OCI-LY7 (cell line): ENCODE results near the gene ZNF200. TPM values are rescaled to one million over a fixed set of nuclear protein-coding genes. Genes with fewer than 3 reads are reported as not detected.

ENCODE experiments used
- BruUV-seq: library from RNA; stranded (reverse); fragments of 400-500 nt; replicated peaks from 2 replicates; lab custom pipeline; 2021; lab: Mats Ljungman, UMichigan
- CTCF ChIA-PET: fragments of 300-600 bp; sonication (Branson Sonifier 250); formaldehyde crosslinking; loops from one replicate; lab custom pipeline; 2022; ENCODE audit warnings: antibody characterized with exemption; ENCODE audit not compliant: unreplicated experiment; lab: Charles Lee
- POLR2A ChIA-PET: fragments of 300-600 bp; sonication (Branson Sonifier 250); formaldehyde crosslinking; loops from one replicate; lab custom pipeline; 2022; ENCODE audit warnings: antibody characterized with exemption; lab: Charles Lee
- DNase-seq: peaks from one replicate; pipeline ENCODE4 v3.0.0-alpha.2; 2015; ENCODE audit warnings: low spot score
- H2AFZ ChIP-seq: fragments of 200-600 bp; sonication (generic), shearing (Covaris generic); 2 replicates; pipeline ENCODE4 v1.6.1; 2014; ENCODE audit warnings: mild to moderate bottlenecking, antibody characterized with exemption, low read length, moderate library complexity
- H3K27ac ChIP-seq: fragments of 200-600 bp; sonication (generic); 2 replicates; pipeline ENCODE4 v1.5.1; 2014; ENCODE audit warnings: mixed run types, low read depth, mild to moderate bottlenecking, moderate library complexity, low read length, inconsistent platforms; ENCODE audit not compliant: poor library complexity, severe bottlenecking
- H3K36me3 ChIP-seq: fragments of 200-600 bp; sonication (generic); 2 replicates; pipeline ENCODE4 v1.6.1; 2014; ENCODE audit warnings: mild to moderate bottlenecking, antibody characterized with exemption, low read length, moderate library complexity, mixed read lengths; ENCODE audit not compliant: insufficient read depth
- H3K4me1 ChIP-seq: fragments of 200-600 bp; sonication (generic); 2 replicates; pipeline ENCODE4 v1.5.1; 2014; ENCODE audit warnings: mild to moderate bottlenecking, low read length; ENCODE audit not compliant: insufficient read depth, poor library complexity, severe bottlenecking
- H3K4me2 ChIP-seq: fragments of 200-600 bp; sonication (generic); 2 replicates; pipeline ENCODE4 v1.6.1; 2014; ENCODE audit warnings: mild to moderate bottlenecking, low read length
- H3K4me3 ChIP-seq: fragments of 200-600 bp; sonication (generic); 2 replicates; pipeline ENCODE4 v1.5.1; 2014; ENCODE audit warnings: mild to moderate bottlenecking, low read depth, low read length; ENCODE audit not compliant: poor library complexity, severe bottlenecking
- H3K79me2 ChIP-seq: fragments of 200-600 bp; sonication (generic); 2 replicates; pipeline ENCODE4 v1.6.1; 2016; ENCODE audit warnings: low read depth, mild to moderate bottlenecking, low read length, moderate library complexity, mixed read lengths; ENCODE audit not compliant: insufficient read depth
- H3K9me2 ChIP-seq: fragments of 200-600 bp; sonication (generic); 2 replicates; pipeline ENCODE4 v1.6.1; 2016; ENCODE audit warnings: mild to moderate bottlenecking, low read length, mixed read lengths; ENCODE audit not compliant: insufficient read depth
- H3K9me3 ChIP-seq: fragments of 200-600 bp; sonication (generic); 2 replicates; pipeline ENCODE4 v1.6.1; 2014; ENCODE audit warnings: mild to moderate bottlenecking, mixed run types, low read length, mixed read lengths
- H4K20me1 ChIP-seq: fragments of 200-600 bp; sonication (generic); 2 replicates; pipeline ENCODE4 v1.6.1; 2014; ENCODE audit warnings: mild to moderate bottlenecking, antibody characterized with exemption, low read length, moderate library complexity, mixed read lengths; ENCODE audit not compliant: insufficient read depth
- CTCF ChIP-seq: fragments of 200-600 bp; sonication (generic); conservative IDR thresholded peaks from 2 replicates; pipeline ENCODE4 v1.5.1; 2014; ENCODE audit warnings: mild to moderate bottlenecking, antibody characterized with exemption, low read length, moderate library complexity, mixed read lengths
- EZH2phosphoT487 ChIP-seq: fragments of 200-600 bp; sonication (generic); IDR thresholded peaks from 2 replicates; pipeline ENCODE4 v1.6.1; 2018; ENCODE audit warnings: low read depth, borderline replicate concordance, mild to moderate bottlenecking, mixed run types, antibody characterized with exemption, low read length, moderate library complexity, mixed read lengths
- intact Hi-C: fragments of 100-400 bp; cut with micrococcal nuclease; formaldehyde crosslinking; loops from one replicate; pipeline ENCODE4 v1.10.0; 2022; ENCODE audit not compliant: unreplicated experiment
- total RNA-seq, 2 experiments: library from RNA; depleted of rRNA in 1 of 2; stranded (reverse); fragments of >200 nt in 1 of 2; shearing (Covaris generic) in 1 of 2; gene quantifications; 2 replicates each; pipeline ENCODE4 v1.2.3, GENCODE V29; 2014 to 2022

Gene ZNF200
- total RNA-seq, 2 experiments from 2014 or later = 13.9 to 19.8 TPM

- Histone ChIP-seq H3K27ac (no peak overlapping the region), H3K9me2 (no peaks in the 10 kb centered on the region), H3K9me3 (no peaks in the 10 kb centered on the region), H3K4me2 (no peak overlapping the region), H3K4me1 (peaks cover 4% of the 10 kb centered on the region), H3K79me2 (no peaks in the 10 kb centered on the region), H3K4me3 (no peak overlapping the region), H2AFZ (no peak overlapping the region), H3K36me3 (no peaks in the 10 kb centered on the region), H4K20me1 (no peaks in the 10 kb centered on the region)
- BruUV-seq = no TSS peak
- TF ChIP-seq CTCF (no peak), EZH2phosphoT487 (no peak)
- CTCF ChIA-PET = no interaction called here
- intact Hi-C loops = no loop called here
- DNase-seq = no peak
- POLR2A ChIA-PET = no interaction called here
These were observed 11.9 kb upstream of the ZNF200 start for GRCh38 chr16:3246876-3247275.

GRCh38 chr16:3246002-3246401 is 11.0 kb upstream of the ZNF200 start:
- H3K27ac ChIP-seq = no peak overlapping the region
- H4K20me1 ChIP-seq = no peaks in the 10 kb centered on the region
- no peak for TF ChIP-seq CTCF
- no peak for TF ChIP-seq EZH2phosphoT487
- no peak overlapping the region for H2AFZ ChIP-seq
- H3K4me2 ChIP-seq = no peak overlapping the region
- ChIA-PET CTCF (no interaction called here), POLR2A (no interaction called here)
- H3K9me2 ChIP-seq = no peaks in the 10 kb centered on the region
- intact Hi-C loops = no loop called here
- H3K9me3 ChIP-seq = no peaks in the 10 kb centered on the region
- no peaks in the 10 kb centered on the region for H3K36me3 ChIP-seq
- BruUV-seq = no TSS peak
- H3K4me3 ChIP-seq = no peak overlapping the region
- no peaks in the 10 kb centered on the region for H3K79me2 ChIP-seq
- DNase-seq = no peak
- peaks cover 4% of the 10 kb centered on the region for H3K4me1 ChIP-seq

GRCh38 chr16:3243882-3244281 is 8.9 kb upstream of the ZNF200 start:
- Histone ChIP-seq H3K4me3 (no peak overlapping the region), H3K4me1 (peaks cover 4% of the 10 kb centered on the region), H3K4me2 (no peak overlapping the region), H3K9me3 (no peaks in the 10 kb centered on the region), H3K27ac (no peak overlapping the region), H3K9me2 (no peaks in the 10 kb centered on the region), H4K20me1 (no peaks in the 10 kb centered on the region), H2AFZ (no peak overlapping the region), H3K79me2 (no peaks in the 10 kb centered on the region), H3K36me3 (no peaks in the 10 kb centered on the region)
- no TSS peak for BruUV-seq
- ChIA-PET CTCF (interaction anchor here (0.6 kb wide), 1 partner anchor 148 kb away, joined by 3 read pairs; no protein-coding TSS in a partner anchor), POLR2A (no interaction called here)
- no peak for DNase-seq
- intact Hi-C loops = no loop called here
- TF ChIP-seq CTCF (no peak), EZH2phosphoT487 (no peak)
